ENCODE results near the gene MSH4. TPM values are rescaled to one million over a fixed set of nuclear protein-coding genes. Genes with fewer than 3 reads are reported as not detected.
"Not testable (repeated sequence)": the region's sequence is repeated elsewhere in the genome, so short reads cannot be mapped to it uniquely, and the experiment has no call there.

The MSH4 gene
- 1 to 10 TPM in 1 of 10 donors, under 1 TPM in 9; 0.19 to 1.2 (median 0.36) TPM for polyA plus RNA-seq (ENCODE audit: insufficient read length in 10 of 10)
- long read RNA-seq, donor 1, result 0 reads
- long read RNA-seq, donor 2, result 0 reads
- long read RNA-seq, donor 3, result 0 reads
- long read RNA-seq, donor 4, result 0 reads
- long read RNA-seq, donor 5, result 0 reads
- long read RNA-seq, donor 6, result 0 reads
- long read RNA-seq, donor 7, result 0 reads
- long read RNA-seq, donor 8, result 0 reads
- long read RNA-seq, donor 9, result 0 reads

DNA sequence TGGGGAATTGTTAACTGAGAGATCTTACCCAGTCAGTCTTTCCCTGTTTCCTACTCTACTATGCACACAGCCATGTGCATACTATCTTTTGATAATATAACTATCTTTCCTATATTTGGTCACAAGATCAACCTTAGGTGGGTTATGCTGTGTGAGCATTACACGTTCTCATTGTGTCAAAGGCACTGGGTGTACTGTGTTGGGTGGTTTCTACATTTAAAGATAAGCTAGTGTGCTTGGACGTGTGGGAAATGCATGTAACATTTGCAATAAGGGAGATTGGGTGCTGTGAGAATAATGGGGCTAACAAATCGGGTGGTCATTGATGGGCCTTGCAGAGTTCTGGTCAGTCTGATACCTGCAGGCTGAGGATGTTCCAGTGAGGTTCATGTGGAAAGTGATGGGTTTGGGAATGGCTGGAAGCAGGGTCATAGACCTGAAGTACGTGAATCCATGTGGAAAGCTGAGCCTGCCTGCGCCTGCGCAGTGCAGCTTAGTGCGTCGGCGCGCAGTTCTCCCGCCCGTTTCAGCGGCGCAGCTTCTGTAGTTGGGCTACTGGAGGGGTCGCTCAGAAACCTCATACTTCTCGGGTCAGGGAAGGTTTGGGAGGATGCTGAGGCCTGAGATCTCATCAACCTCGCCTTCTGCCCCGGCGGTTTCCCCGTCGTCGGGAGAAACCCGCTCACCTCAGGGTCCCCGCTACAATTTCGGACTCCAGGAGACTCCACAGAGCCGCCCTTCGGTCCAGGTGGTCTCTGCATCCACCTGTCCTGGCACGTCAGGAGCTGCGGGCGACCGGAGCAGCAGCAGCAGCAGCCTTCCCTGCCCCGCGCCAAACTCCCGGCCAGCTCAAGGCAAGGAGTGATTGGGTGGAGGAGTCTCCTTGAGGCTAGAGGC is at the start of gene MSH4:
Gene MSH4 (plus strand): TSS at position 507 of the 897 bp plus-strand sequence. CDS start 104 bp downstream, at position 611.
- DNase-seq, result peak in 1 of 3 donors; percentile 11

- DNase-seq, result not testable (repeated sequence)
These were observed 39.5 kb upstream of the MSH4 start for GRCh38 chr1:75757210-75757609.

GRCh38 chr1:75758543-75758942 is 38.1 kb upstream of the MSH4 start:
- not testable (repeated sequence) for DNase-seq

- DNase-seq, result no peak
These were observed 32.5 kb upstream of the MSH4 start for GRCh38 chr1:75764057-75764655.

GRCh38 chr1:75765697-75766355 is 30.9 kb upstream of the MSH4 start:
- DNase-seq, result peak in 1 of 3 donors; percentile 59

DNA sequence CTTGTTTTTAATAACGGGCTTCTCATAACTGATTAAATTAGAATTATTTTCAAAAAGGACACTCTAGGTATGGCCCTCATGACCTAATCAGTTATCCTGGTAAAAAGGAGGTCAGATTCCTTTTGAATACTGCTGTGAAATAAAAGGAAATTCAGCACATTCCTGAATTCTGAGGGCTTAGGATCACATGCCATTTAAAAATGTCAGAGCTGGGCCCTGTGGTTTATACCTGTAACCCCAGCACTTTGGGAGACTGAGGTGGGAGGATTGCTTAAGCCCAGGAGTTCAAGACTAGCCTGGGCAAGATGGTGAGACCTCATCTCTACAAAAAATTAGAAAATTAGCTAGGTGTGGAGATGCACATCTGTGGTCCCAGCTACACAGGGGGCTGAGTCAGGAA is 28.7 kb upstream of the MSH4 start:
- no peak for DNase-seq

- no peak for DNase-seq
These were observed 25.9 kb upstream of the MSH4 start for GRCh38 chr1:75770761-75771160.

DNA sequence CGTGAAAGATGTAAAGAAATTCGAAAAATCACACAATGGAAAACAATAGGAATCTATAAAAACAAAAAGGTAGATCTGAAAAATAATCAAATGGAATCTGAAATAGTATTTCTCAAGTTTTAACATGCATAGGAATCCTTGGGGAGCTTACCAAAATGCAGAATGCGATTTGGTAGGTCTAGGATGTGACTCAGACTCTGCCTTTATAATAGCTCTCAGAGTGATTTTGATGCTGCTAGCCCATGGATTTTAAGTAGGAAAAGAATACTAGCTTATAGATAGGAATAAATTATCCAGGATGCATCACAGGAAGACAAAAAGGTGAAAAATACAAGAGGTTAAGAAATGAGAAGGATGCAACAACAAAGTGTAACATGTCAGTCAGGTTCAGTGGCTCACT is 24.7 kb upstream of the MSH4 start:
- no peak for DNase-seq

GRCh38 chr1:75777812-75778211 is 18.9 kb upstream of the MSH4 start:
- DNase-seq, result not testable (repeated sequence)

DNA sequence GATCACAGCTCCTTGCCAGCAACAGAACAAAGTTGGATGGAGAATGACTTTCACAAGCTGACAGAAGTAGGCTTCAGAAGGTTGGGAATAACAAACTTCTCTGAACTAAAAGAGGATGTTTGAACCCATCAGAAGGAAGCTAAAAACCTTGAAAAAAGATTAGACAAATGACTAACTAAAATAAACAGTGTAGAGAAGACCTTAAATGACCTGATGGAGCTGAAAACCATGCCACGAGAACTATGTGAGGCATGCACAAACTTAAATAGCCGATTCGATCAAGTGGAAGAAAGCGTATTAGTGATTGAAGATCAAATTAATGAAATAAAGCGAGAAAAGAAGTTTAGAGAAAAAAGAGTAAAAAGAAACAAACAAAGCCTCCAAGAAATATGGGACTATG is 18.0 kb upstream of the MSH4 start:
- not testable (repeated sequence) for DNase-seq

- not testable (repeated sequence) for DNase-seq
These were observed 16.5 kb upstream of the MSH4 start for GRCh38 chr1:75780183-75780582.

DNA sequence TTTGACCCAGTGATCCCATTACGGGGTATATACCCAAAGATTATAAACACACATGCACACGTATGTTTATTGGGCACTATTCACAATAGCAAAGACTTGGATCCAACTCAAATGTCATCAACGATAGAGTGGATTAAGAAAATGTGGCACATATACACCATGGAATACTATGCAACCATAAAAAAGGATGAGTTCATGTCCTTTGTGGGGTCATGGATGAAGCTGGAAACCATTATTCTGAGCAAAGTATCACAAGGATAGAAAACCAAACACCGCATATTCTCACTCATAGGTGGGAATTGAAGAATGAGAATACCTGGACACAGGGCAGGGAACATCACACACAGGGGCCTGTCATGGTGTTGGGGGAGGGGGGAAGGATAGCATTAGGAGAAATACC is 12.8 kb upstream of the MSH4 start:
- DNase-seq, result not testable (repeated sequence)

- no peak for DNase-seq
These were observed 11.2 kb upstream of the MSH4 start for GRCh38 chr1:75785320-75785982.

- peak; percentile 97 to 99 (median 98) for DNase-seq
These were observed 10.5 kb upstream of the MSH4 start, which contains the start of gene RABGGTB for GRCh38 chr1:75785983-75786853. TSS of gene RABGGTB (plus strand) at chr1:75786256. CDS start at chr1:75786272, 16 bp downstream.

GRCh38 chr1:75786901-75787493 is 9.7 kb upstream of the MSH4 start:
- DNase-seq, result peak in 1 of 3 donors; percentile 7

DNA sequence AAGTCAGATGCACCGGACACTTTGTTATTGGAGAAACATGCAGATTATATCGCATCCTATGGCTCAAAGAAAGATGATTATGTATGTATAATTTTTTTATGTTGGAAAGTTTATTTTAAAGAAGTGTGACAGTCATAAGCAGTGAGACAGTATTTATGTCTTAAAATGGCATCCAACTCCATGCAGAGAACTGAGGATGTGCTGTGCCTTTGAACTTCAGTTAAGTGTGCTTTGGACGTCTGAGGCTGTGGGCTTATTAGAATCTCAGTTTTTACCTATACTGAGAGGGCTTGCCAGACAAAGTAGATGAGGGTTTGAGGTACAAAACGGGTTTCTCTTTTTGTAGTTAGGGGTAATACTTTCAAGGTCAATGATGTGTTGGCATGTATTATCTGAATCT is 9.2 kb upstream of the MSH4 start:
- no peak for DNase-seq

- no peak for DNase-seq
These were observed 6.7 kb upstream of the MSH4 start for GRCh38 chr1:75789988-75790387.

- DNase-seq, result no peak
These were observed 5.7 kb upstream of the MSH4 start for GRCh38 chr1:75791022-75791421.

DNA sequence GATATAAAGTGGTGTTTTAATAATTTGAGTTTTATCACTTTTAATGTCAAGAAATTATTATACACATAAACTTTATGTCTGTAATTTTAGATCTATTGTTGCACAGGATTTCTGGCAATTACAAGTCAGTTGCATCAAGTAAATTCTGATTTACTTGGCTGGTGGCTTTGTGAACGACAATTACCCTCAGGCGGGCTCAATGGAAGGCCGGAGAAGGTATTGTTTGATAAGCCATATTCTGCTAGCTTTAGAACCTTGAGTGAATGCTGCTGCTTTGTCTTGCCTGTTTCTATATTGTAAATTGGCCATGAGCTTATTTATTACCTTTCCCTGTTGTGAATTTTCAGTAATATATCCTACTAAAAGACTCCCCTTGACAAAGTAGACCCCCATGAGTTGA is 4.6 kb upstream of the MSH4 start:
- no peak for DNase-seq

DNA sequence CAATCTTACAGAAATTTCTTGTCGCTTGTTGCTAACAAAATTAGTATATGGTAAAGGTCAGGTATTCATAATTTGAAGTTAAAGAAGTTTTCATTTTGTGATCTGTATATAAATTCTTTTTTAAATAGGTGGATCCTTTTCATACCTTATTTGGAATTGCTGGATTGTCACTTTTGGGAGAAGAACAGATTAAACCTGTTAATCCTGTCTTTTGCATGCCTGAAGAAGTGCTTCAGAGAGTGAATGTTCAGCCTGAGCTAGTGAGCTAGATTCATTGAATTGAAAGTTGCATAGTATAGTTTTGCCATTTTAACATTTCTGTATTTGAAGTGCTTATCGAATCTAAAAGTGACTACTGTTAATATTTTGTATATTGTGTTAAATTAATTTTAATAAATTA is 2.3 kb upstream of the MSH4 start:
- DNase-seq, result no peak

Data from muscle of back (tissue), 13 donors.